Naive B cell (primary cell): ENCODE results near the gene HES1. TPM values are rescaled to one million over a fixed set of nuclear protein-coding genes. Genes with fewer than 3 reads are reported as not detected.
"Not testable (repeated sequence)": the region's sequence is repeated elsewhere in the genome, so short reads cannot be mapped to it uniquely, and the experiment has no call there.

ENCODE experiments used
- ATAC-seq, 2 donors: fragments of 150-1000 bp; cut with Tn5 transposase; 2 replicates each; pipeline ENCODE4 v1.10.0; 2021; ENCODE audit warnings: low read depth in 2 of 2, mild to moderate bottlenecking in 2 of 2, moderate library complexity in 2 of 2
- DNase-seq: peaks from one replicate; pipeline ENCODE4 v3.0.0; 2022
- H3K27ac Mint-ChIP-seq, 6 donors: one replicate each; pipeline ENCODE4 v1.8.0; 2020 to 2022; ENCODE audit warnings: mild to moderate bottlenecking in 6 of 6, mixed read lengths in 6 of 6, moderate library complexity in 5 of 6, inconsistent platforms in 2 of 6
- H3K27me3 Mint-ChIP-seq, 3 donors: one replicate each; pipeline ENCODE4 v1.8.0; 2021 to 2022; ENCODE audit warnings: mixed read lengths in 3 of 3, mild to moderate bottlenecking in 1 of 3
- H3K36me3 Mint-ChIP-seq, 2 donors: one replicate each; pipeline ENCODE4 v1.8.0; 2020 to 2022; ENCODE audit warnings: mixed read lengths in 2 of 2, inconsistent platforms in 1 of 2, mild to moderate bottlenecking in 1 of 2
- H3K4me1 Mint-ChIP-seq, 3 donors: one replicate each; pipeline ENCODE4 v1.8.0; 2020 to 2022; ENCODE audit warnings: mixed read lengths in 3 of 3, inconsistent platforms in 1 of 3, mild to moderate bottlenecking in 1 of 3, moderate library complexity in 1 of 3
- H3K4me3 Mint-ChIP-seq, 8 donors: one replicate each; pipeline ENCODE4 v1.8.0; 2020 to 2022; ENCODE audit warnings: mild to moderate bottlenecking in 8 of 8, mixed read lengths in 8 of 8, moderate library complexity in 8 of 8, inconsistent platforms in 2 of 8
- H3K9me3 Mint-ChIP-seq, 7 donors: one replicate each; pipeline ENCODE4 v1.8.0; 2020 to 2022; ENCODE audit warnings: mixed read lengths in 7 of 7, mild to moderate bottlenecking in 5 of 7, inconsistent platforms in 2 of 7, moderate library complexity in 1 of 7
- polyA plus RNA-seq, 6 donors: library from polyadenylated mRNA; unstranded; fragments of 300-500 nt; fragmentation: Illumina TruSeq; gene quantifications; one replicate each; pipeline ENCODE4 v1.2.3, GENCODE V29; 2021; ENCODE audit warnings: low read depth in 6 of 6

Gene HES1
- polyA plus RNA-seq, 6 donors from 2014 or later, result 10.1 to 43.5 (median 25.4) TPM

DNA sequence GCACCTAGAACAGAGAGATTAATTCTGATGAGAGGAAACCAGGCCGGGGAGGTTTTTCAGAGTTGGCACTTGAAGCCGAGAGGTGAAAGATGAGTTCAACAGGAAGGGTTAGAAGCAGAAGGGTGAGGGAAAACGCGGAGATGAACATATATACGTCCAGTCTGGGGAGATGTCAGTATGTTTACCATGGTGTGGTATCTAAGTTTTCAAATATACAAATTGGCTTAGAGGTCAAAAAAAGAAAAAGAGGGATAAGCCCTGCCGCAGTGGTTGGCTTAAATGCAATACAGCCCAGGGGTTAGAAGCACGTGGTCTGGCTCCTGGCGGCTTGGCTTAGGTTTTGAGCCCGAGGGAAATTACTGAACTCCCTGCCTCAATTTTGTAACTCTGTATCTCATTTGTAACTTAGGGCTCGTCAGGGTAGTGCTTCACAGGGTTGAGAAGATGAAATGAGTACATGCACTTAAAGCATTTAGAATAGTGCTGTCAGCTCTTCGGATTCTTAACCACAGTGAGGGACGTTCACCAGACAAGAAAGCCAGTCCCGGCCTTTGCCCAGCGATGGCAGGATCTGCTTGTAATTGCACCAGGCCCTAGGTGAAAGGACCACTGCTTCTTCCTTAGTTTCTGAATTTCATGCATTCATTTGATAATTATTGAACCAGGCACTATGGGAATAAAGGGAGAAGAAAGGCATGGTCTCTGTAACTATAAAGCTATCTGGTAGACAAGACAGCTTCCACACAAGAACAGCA, 6.4 kb downstream of the HES1 start:
- Mint-ChIP-seq H3K4me1 (peaks cover 7 to 34% (median 22%) of the 10 kb centered on the region in 3 donors), H3K27me3 (peaks cover 2 to 23% (median 19%) of the 10 kb centered on the region in 3 donors), H3K36me3 (no peaks in the 10 kb centered on the region), H3K4me3 (peak overlapping the region; percentile 55 to 86 (median 67)), H3K27ac (peak overlapping the region in 4 of 6 donors; percentile 78 to 97 (median 83)), H3K9me3 (peaks cover 0 to 2% (median 0%) of the 10 kb centered on the region in 7 donors)
- no peak for ATAC-seq
- DNase-seq, result no peak

GRCh38 chr3:194145702-194146101, 9.8 kb downstream of the HES1 start:
- Mint-ChIP-seq H3K9me3 (no peaks in the 10 kb centered on the region), H3K36me3 (no peaks in the 10 kb centered on the region), H3K27me3 (peaks cover 18 to 30% (median 20%) of the 10 kb centered on the region in 3 donors), H3K4me3 (no peak overlapping the region), H3K27ac (no peak overlapping the region), H3K4me1 (peaks cover 0 to 7% (median 7%) of the 10 kb centered on the region in 3 donors)
- ATAC-seq (no peak), DNase-seq (no peak)

DNA sequence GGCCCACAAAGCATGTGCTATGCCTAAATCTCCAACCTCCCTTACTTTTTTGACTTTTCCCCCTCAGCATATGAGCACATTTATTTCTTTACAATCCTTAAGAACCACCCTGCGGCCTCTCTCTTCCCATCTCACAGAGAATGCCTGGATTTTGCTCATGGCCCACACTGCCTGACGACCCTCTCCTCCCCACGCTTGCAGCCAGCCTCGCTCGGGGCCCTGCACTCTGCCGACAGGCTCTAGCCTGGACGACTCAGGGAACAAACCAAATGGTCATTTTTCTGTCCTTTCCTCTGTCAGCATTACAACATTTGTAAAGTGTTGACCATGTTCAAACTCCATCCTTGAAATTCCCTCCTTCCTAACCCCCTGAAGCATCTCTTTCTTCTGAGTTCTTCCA, 11.7 kb downstream of the HES1 start:
- H3K9me3 Mint-ChIP-seq, result no peaks in the 10 kb centered on the region

GRCh38 chr3:194148383-194148782, 12.4 kb downstream of the HES1 start:
- peak overlapping the region in 1 of 6 donors; percentile 2 for H3K27ac Mint-ChIP-seq
- peaks cover 0 to 4% of the 10 kb centered on the region in 2 donors for H3K36me3 Mint-ChIP-seq
- H3K4me3 Mint-ChIP-seq, result peak overlapping the region in 1 of 8 donors; percentile 3
- H3K27me3 Mint-ChIP-seq, result peaks cover 19 to 31% (median 29%) of the 10 kb centered on the region in 3 donors
- H3K9me3 Mint-ChIP-seq, result no peaks in the 10 kb centered on the region
- no peaks in the 10 kb centered on the region for H3K4me1 Mint-ChIP-seq
- ATAC-seq (no peak), DNase-seq (no peak)

More for the DNA sequence above, 11.7 kb downstream of the HES1 start:
- no peak for ATAC-seq
- peak overlapping the region in 1 of 6 donors; percentile 45 for H3K27ac Mint-ChIP-seq
- DNase-seq, result no peak
- H3K36me3 Mint-ChIP-seq, result no peaks in the 10 kb centered on the region
- H3K27me3 Mint-ChIP-seq, result peaks cover 16 to 26% (median 22%) of the 10 kb centered on the region in 3 donors
- H3K4me1 Mint-ChIP-seq, result no peaks in the 10 kb centered on the region
- H3K4me3 Mint-ChIP-seq, result no peak overlapping the region

- Mint-ChIP-seq H3K27me3 (peaks cover 36 to 49% (median 47%) of the 10 kb centered on the region in 3 donors), H3K4me3 (no peak overlapping the region), H3K4me1 (no peaks in the 10 kb centered on the region), H3K27ac (no peak overlapping the region), H3K36me3 (peaks cover 0 to 19% of the 10 kb centered on the region in 2 donors), H3K9me3 (peaks cover 2 to 11% (median 7%) of the 10 kb centered on the region in 7 donors)
- DNase-seq, result no peak
- ATAC-seq, result no peak
Measured at GRCh38 chr3:194150252-194150934, 14.4 kb downstream of the HES1 start.

DNA sequence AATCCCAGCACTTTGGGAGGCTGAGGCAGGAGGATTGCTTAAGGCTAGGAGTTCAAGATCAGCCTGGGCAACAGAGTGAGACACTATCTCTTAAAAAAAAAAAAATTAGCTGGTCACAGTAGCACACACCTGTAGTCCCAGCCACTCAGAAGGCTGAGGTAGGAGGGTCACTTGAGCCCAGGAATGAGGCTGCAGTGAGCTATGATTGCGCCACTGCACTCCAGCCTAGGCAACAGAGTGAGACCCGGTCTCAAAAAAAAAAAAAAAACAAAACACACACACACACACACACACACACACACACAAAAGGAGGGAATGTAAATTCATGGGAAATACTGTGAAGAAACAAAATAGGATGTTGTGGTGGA, 15.0 kb downstream of the HES1 start:
- Mint-ChIP-seq H3K4me3 (peak overlapping the region in 1 of 8 donors; percentile 45), H3K9me3 (peaks cover 2 to 11% (median 7%) of the 10 kb centered on the region in 7 donors), H3K36me3 (peaks cover 0 to 19% of the 10 kb centered on the region in 2 donors), H3K27me3 (peaks cover 36 to 54% (median 52%) of the 10 kb centered on the region in 3 donors)
- DNase-seq, H3K4me1 Mint-ChIP-seq, H3K27ac Mint-ChIP-seq, ATAC-seq: not testable (repeated sequence)

GRCh38 chr3:194154346-194154745, 18.4 kb downstream of the HES1 start:
- Mint-ChIP-seq H3K36me3 (peaks cover 0 to 19% of the 10 kb centered on the region in 2 donors), H3K4me3 (no peak overlapping the region), H3K27ac (peak overlapping the region in 1 of 6 donors; percentile 76), H3K9me3 (peaks cover 4 to 11% (median 7%) of the 10 kb centered on the region in 7 donors), H3K4me1 (no peaks in the 10 kb centered on the region), H3K27me3 (peaks cover 29 to 50% (median 38%) of the 10 kb centered on the region in 3 donors)
- DNase-seq (no peak), ATAC-seq (no peak)

DNA sequence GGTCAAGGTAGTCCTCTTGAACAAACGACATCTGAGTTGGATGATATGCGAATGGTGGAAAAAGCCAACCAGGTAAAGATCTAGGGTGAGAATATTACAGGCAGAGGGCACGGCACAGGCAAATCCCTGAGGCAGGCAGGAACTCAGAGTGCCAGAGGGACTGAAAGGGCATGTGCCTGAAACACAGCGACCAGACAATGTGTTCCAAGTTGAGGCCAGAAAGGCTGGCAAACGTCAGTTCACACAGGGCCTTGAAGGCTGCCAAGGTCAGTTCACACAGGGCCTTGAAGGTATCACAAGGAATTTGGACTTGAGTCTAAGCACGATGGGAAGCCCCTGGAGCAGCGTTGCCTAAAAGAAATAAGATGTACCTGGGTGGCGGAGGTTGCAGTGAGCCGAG, 20.1 kb downstream of the HES1 start:
- peaks cover 34 to 66% (median 46%) of the 10 kb centered on the region in 3 donors for H3K27me3 Mint-ChIP-seq

GRCh38 chr3:194158942-194159439, 23.0 kb downstream of the HES1 start:
- Mint-ChIP-seq H3K27me3 (peaks cover 42 to 73% (median 47%) of the 10 kb centered on the region in 3 donors), H3K27ac (no peak overlapping the region), H3K36me3 (peaks cover 0 to 9% of the 10 kb centered on the region in 2 donors), H3K4me1 (no peaks in the 10 kb centered on the region), H3K4me3 (no peak overlapping the region), H3K9me3 (peaks cover 4 to 9% (median 5%) of the 10 kb centered on the region in 7 donors)
- DNase-seq (no peak), ATAC-seq (no peak)

More for the DNA sequence above, 20.1 kb downstream of the HES1 start:
- H3K9me3 Mint-ChIP-seq, result peaks cover 4 to 11% (median 7%) of the 10 kb centered on the region in 7 donors
- no peak overlapping the region for H3K27ac Mint-ChIP-seq
- DNase-seq (no peak), ATAC-seq (no peak)
- H3K4me3 Mint-ChIP-seq, result no peak overlapping the region
- peaks cover 0 to 19% of the 10 kb centered on the region in 2 donors for H3K36me3 Mint-ChIP-seq
- H3K4me1 Mint-ChIP-seq, result no peaks in the 10 kb centered on the region

DNA sequence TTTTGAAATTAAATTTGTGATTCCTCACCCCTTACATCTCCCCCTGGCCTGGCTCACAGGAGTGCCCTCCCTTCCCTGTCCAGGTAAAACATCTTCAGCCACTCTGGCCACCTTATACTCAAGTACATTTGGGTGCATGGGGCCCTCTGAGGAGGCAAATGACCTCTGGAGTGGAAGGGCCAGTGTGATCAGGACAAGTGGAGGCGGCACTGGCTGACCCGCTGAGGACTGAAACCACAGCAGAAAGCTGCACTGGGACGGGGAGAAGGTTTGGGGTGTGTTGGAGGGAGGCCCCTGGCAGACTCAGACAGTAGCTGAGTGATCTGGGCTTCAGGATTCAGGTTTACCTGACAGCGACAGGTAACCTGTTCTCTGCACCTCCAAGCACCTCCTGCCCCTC, 24.2 kb downstream of the HES1 start:
- H3K27ac Mint-ChIP-seq, result no peak overlapping the region
- H3K4me1 Mint-ChIP-seq, result no peaks in the 10 kb centered on the region
- H3K36me3 Mint-ChIP-seq, result no peaks in the 10 kb centered on the region
- H3K27me3 Mint-ChIP-seq, result peaks cover 40 to 73% (median 44%) of the 10 kb centered on the region in 3 donors
- peaks cover 0 to 3% (median 0%) of the 10 kb centered on the region in 7 donors for H3K9me3 Mint-ChIP-seq
- DNase-seq, result no peak
- no peak for ATAC-seq
- no peak overlapping the region for H3K4me3 Mint-ChIP-seq

DNA sequence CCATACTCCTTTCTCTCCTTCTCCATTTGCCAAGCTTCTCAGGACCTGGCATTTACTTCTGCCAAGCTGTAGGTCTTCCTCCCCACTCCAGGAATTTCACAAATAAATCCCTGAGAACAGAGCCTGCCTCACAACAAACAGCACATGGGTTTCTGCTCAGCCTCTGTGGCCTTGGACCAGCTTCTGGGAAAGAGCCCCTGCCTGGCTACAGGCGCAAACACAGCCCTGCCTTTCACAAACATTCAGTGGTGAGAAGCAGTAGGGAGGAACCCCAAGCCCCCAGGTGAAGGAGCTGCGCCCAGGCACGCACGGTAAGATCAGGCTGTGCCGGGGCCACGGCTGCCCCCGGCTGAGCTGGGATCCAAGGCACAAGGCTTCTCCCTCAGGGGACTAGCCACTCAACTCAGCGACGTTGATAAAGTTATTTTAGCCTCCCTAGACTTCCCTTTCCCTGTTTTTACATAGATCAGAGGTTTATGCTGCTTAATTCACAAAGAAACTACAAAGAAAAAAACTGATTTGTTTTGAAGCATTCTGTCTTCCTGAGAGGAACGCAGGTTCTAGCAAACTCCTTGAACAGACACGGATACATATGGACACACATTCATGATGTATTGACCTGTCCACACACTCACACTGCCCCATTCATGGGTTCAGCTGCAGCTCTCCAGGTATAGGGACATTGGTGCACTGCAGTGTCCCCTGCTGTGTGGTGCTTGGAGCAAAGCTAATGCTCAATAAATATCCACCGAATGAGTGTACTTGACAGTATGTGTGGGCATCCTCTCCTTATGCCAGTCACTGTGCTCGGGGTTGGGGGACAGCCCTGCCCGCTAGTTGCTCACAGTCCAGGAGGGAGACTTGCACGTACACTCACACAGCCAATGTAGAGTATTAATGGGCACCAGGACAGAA, 25.4 kb downstream of the HES1 start:
- Mint-ChIP-seq H3K9me3 (peaks cover 0 to 3% (median 0%) of the 10 kb centered on the region in 7 donors), H3K27me3 (peaks cover 46 to 66% (median 49%) of the 10 kb centered on the region in 3 donors), H3K27ac (peak overlapping the region in 1 of 6 donors; percentile 20), H3K36me3 (no peaks in the 10 kb centered on the region), H3K4me1 (no peaks in the 10 kb centered on the region), H3K4me3 (peak overlapping the region in 1 of 8 donors; percentile 42)
- ATAC-seq (no peak), DNase-seq (no peak)

- peak overlapping the region in 1 of 6 donors; percentile 20 for H3K27ac Mint-ChIP-seq
- no peak overlapping the region for H3K4me3 Mint-ChIP-seq
- ATAC-seq (no peak), DNase-seq (no peak)
- H3K9me3 Mint-ChIP-seq, result no peaks in the 10 kb centered on the region
- H3K4me1 Mint-ChIP-seq, result peaks cover 0 to 2% (median 0%) of the 10 kb centered on the region in 3 donors
- H3K36me3 Mint-ChIP-seq, result no peaks in the 10 kb centered on the region
- peaks cover 54 to 68% (median 57%) of the 10 kb centered on the region in 3 donors for H3K27me3 Mint-ChIP-seq
Measured at GRCh38 chr3:194162070-194162678, 26.2 kb downstream of the HES1 start.
